ENCODE results near the gene DARS2.
"Not testable (repeated sequence)": the region's sequence is repeated elsewhere in the genome, so short reads cannot be mapped to it uniquely, and the experiment has no call there.

DARS2 gene

GRCh38 chr1:173824315-173825081 is at the start of gene DARS2, which contains the start of gene CENPL:
TSS of gene DARS2 (plus strand) at chr1:173824673. CDS start at chr1:173825230, 557 bp downstream.
TSS of gene CENPL (minus strand) at chr1:173824883. CDS start at chr1:173811299, 13,584 bp downstream.
- peak; percentile 89 for DNase-seq

GRCh38 chr1:173775578-173776226 is 48.8 kb upstream of the DARS2 start:
- no peak for DNase-seq

GRCh38 chr1:173779936-173780335 is 44.5 kb upstream of the DARS2 start:
- DNase-seq = no peak

GRCh38 chr1:173784997-173785396 is 39.5 kb upstream of the DARS2 start:
- DNase-seq = no peak

GRCh38 chr1:173789841-173790240 is 34.6 kb upstream of the DARS2 start:
- DNase-seq = no peak

- DNase-seq = no peak
These were observed 26.4 kb upstream of the DARS2 start for GRCh38 chr1:173798078-173798477.

GRCh38 chr1:173799995-173800394 is 24.5 kb upstream of the DARS2 start:
- not testable (repeated sequence) for DNase-seq

- no peak for DNase-seq
These were observed 21.5 kb upstream of the DARS2 start for GRCh38 chr1:173802961-173803360.

- not testable (repeated sequence) for DNase-seq
These were observed 10.8 kb upstream of the DARS2 start for GRCh38 chr1:173813654-173814053.

GRCh38 chr1:173818459-173818858 is 6.0 kb upstream of the DARS2 start:
- DNase-seq = no peak

GRCh38 chr1:173821680-173822079 is 2.8 kb upstream of the DARS2 start:
- no peak for DNase-seq

- no peak for DNase-seq
These were observed 625 bp upstream of the DARS2 start for GRCh38 chr1:173823781-173824314.

GRCh38 chr1:173827611-173828010 is 3.1 kb downstream of the DARS2 start:
- no peak for DNase-seq

GRCh38 chr1:173832748-173833147 is 8.3 kb downstream of the DARS2 start:
- no peak for DNase-seq

GRCh38 chr1:173852105-173852504 is 27.6 kb downstream of the DARS2 start:
- no peak for DNase-seq

- DNase-seq = no peak
These were observed 28.6 kb downstream of the DARS2 start for GRCh38 chr1:173853074-173853473.

- DNase-seq = no peak
These were observed 31.5 kb downstream of the DARS2 start for GRCh38 chr1:173856014-173856413.

- DNase-seq = no peak
These were observed 32.4 kb downstream of the DARS2 start for GRCh38 chr1:173856903-173857302.

- DNase-seq = no peak
These were observed 33.0 kb downstream of the DARS2 start for GRCh38 chr1:173857363-173857917.

GRCh38 chr1:173859547-173859946 is 35.1 kb downstream of the DARS2 start:
- not testable (repeated sequence) for DNase-seq

GRCh38 chr1:173860065-173860464 is 35.6 kb downstream of the DARS2 start:
- DNase-seq = no peak

- DNase-seq = no peak
These were observed 37.3 kb downstream of the DARS2 start for GRCh38 chr1:173861731-173862145.

GRCh38 chr1:173862146-173862768 is 37.8 kb downstream of the DARS2 start:
- not testable (repeated sequence) for DNase-seq
